Fibroblast of lung (primary cell): Measurements from ENCODE around the gene PHF21A. TPM values are rescaled to one million over a fixed set of nuclear protein-coding genes. Genes with fewer than 3 reads are reported as not detected.

ENCODE experiments used
- DNase-seq, 2 donors: peaks; one replicate each; pipeline versions ENCODE4 v3.0.0 to v3.0.0-alpha.2; 2010; ENCODE audit warnings: low read depth in 2 of 2
- H2AFZ ChIP-seq: 2 replicates; pipeline ENCODE4 v1.5.1; 2012; ENCODE audit warnings: low read length, control low read depth, inconsistent platforms
- H3K27ac ChIP-seq: 2 replicates; pipeline ENCODE4 v1.5.1; 2011; ENCODE audit warnings: low read length, control low read depth; ENCODE audit not compliant: insufficient read depth
- H3K27me3 ChIP-seq: 2 replicates; pipeline ENCODE4 v1.5.1; 2011; ENCODE audit warnings: mild to moderate bottlenecking, low read length; ENCODE audit not compliant: control insufficient read depth, insufficient read depth
- H3K36me3 ChIP-seq: 2 replicates; pipeline ENCODE4 v1.5.1; 2011; ENCODE audit warnings: low read length; ENCODE audit not compliant: control insufficient read depth, insufficient read depth
- H3K4me1 ChIP-seq: 2 replicates; pipeline ENCODE4 v1.5.1; 2011; ENCODE audit warnings: low read length; ENCODE audit not compliant: control insufficient read depth, insufficient read depth; ENCODE audit errors: extremely low read depth
- H3K4me2 ChIP-seq: 2 replicates; pipeline ENCODE4 v1.5.1; 2011; ENCODE audit warnings: low read length, control low read depth; ENCODE audit not compliant: insufficient read depth; ENCODE audit errors: extremely low read depth
- H3K4me3 ChIP-seq, 4 experiments: fragments of 200-600 bp in 1 of 4; sonication (generic) in 1 of 4; replicated peaks in 1 of 4; 2 replicates each; pipeline ENCODE4 v1.5.1; 2011 to 2016; ENCODE audit warnings: low read length in 4 of 4, low read depth in 3 of 4, mild to moderate bottlenecking in 3 of 4, control low read depth in 2 of 4, inconsistent platforms in 1 of 4, mixed read lengths in 1 of 4; ENCODE audit not compliant: insufficient read depth in 1 of 4; ENCODE audit errors: control extremely low read depth in 1 of 4
- H3K79me2 ChIP-seq: 2 replicates; pipeline ENCODE4 v1.5.1; 2012; ENCODE audit warnings: mild to moderate bottlenecking, low read length, inconsistent platforms; ENCODE audit not compliant: control insufficient read depth, insufficient read depth
- H3K9ac ChIP-seq: 2 replicates; pipeline ENCODE4 v1.5.1; 2011; ENCODE audit warnings: mild to moderate bottlenecking, low read length, control low read depth; ENCODE audit not compliant: insufficient read depth
- H3K9me3 ChIP-seq: 2 replicates; pipeline ENCODE4 v1.5.1; 2012; ENCODE audit warnings: low read depth, low read length; ENCODE audit not compliant: control insufficient read depth, insufficient read depth
- H4K20me1 ChIP-seq: 2 replicates; pipeline ENCODE4 v1.5.1; 2011; ENCODE audit warnings: low read length; ENCODE audit not compliant: control insufficient read depth, insufficient read depth; ENCODE audit errors: extremely low read depth
- EZH2 ChIP-seq: IDR thresholded peaks from 2 replicates; pipeline ENCODE4 v1.5.1; 2012; ENCODE audit warnings: low read length, control low read depth, mild to moderate bottlenecking; ENCODE audit errors: missing control alignments
- polyA plus RNA-seq, 2 donors: library from polyadenylated mRNA; depleted of rRNA in 1 of 2; stranded (reverse) in 1 of 2; unstranded in 1 of 2; fragments of >200 nt; gene quantifications; 2 replicates each; pipeline ENCODE4 v1.2.1, GENCODE V29; 2011 to 2012; ENCODE audit warnings: missing spikeins in 1 of 2
- total RNA-seq: library from RNA; depleted of rRNA; stranded (reverse); fragments of >200 nt; gene quantifications from 2 replicates; pipeline ENCODE4 v1.2.1, GENCODE V29; 2014
- TF ChIP-seq, protein P1 (sequence below), 2 donors: IDR thresholded peaks in 1 of 2; conservative IDR thresholded peaks in 1 of 2; 1 replicate in 1 of 2; 2 replicates in 1 of 2; pipeline ENCODE4 v1.5.1; 2011 to 2012; ENCODE audit warnings: low read length in 2 of 2, control low read depth in 1 of 2, inconsistent platforms in 1 of 2, low read depth in 1 of 2, mild to moderate bottlenecking in 1 of 2

PHF21A gene
- total and polyA plus RNA-seq, 2 donors (not counting 1 experiment from before 2014, with no cell fraction given): 18.5 to 21.0 TPM

GRCh38 chr11:46116007-46116711, 5.1 kb downstream of the PHF21A start:
- H3K4me2 ChIP-seq: no peak overlapping the region
- H3K9ac ChIP-seq: no peak overlapping the region
- H3K79me2 ChIP-seq: peaks cover 53% of the 10 kb centered on the region
- TF ChIP-seq, protein P1, sequence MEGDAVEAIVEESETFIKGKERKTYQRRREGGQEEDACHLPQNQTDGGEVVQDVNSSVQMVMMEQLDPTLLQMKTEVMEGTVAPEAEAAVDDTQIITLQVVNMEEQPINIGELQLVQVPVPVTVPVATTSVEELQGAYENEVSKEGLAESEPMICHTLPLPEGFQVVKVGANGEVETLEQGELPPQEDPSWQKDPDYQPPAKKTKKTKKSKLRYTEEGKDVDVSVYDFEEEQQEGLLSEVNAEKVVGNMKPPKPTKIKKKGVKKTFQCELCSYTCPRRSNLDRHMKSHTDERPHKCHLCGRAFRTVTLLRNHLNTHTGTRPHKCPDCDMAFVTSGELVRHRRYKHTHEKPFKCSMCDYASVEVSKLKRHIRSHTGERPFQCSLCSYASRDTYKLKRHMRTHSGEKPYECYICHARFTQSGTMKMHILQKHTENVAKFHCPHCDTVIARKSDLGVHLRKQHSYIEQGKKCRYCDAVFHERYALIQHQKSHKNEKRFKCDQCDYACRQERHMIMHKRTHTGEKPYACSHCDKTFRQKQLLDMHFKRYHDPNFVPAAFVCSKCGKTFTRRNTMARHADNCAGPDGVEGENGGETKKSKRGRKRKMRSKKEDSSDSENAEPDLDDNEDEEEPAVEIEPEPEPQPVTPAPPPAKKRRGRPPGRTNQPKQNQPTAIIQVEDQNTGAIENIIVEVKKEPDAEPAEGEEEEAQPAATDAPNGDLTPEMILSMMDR (conservative IDR thresholded peaks at IDR 0.05 in 1 of 2, IDR thresholded peaks at IDR 0.05 in 1 of 2; ENCODE audit: low read depth in 1 of 2, low read length in 2 of 2): no peak
- no peak for TF ChIP-seq EZH2
- no peak overlapping the region for H3K27ac ChIP-seq
- no peaks in the 10 kb centered on the region for H3K27me3 ChIP-seq
- H3K4me1 ChIP-seq: peaks cover 2% of the 10 kb centered on the region
- no peak for DNase-seq
- H3K36me3 ChIP-seq: no peaks in the 10 kb centered on the region
- H4K20me1 ChIP-seq: no peaks in the 10 kb centered on the region
- H3K4me3 ChIP-seq: no peak overlapping the region
- no peaks in the 10 kb centered on the region for H3K9me3 ChIP-seq
- no peak overlapping the region for H2AFZ ChIP-seq

GRCh38 chr11:46114961-46115360, 6.3 kb downstream of the PHF21A start:
- Histone ChIP-seq H3K4me3 (no peak overlapping the region), H3K27me3 (no peaks in the 10 kb centered on the region), H3K36me3 (no peaks in the 10 kb centered on the region), H3K4me2 (no peak overlapping the region), H3K27ac (no peak overlapping the region), H2AFZ (no peak overlapping the region), H3K9ac (no peak overlapping the region), H4K20me1 (no peaks in the 10 kb centered on the region), H3K79me2 (peaks cover 55% of the 10 kb centered on the region), H3K9me3 (no peaks in the 10 kb centered on the region), H3K4me1 (peaks cover 2% of the 10 kb centered on the region)
- no peak for DNase-seq
- TF ChIP-seq EZH2: no peak
- TF ChIP-seq, protein P1 (conservative IDR thresholded peaks at IDR 0.05 in 1 of 2, IDR thresholded peaks at IDR 0.05 in 1 of 2; ENCODE audit: low read depth in 1 of 2, low read length in 2 of 2): no peak

DNA sequence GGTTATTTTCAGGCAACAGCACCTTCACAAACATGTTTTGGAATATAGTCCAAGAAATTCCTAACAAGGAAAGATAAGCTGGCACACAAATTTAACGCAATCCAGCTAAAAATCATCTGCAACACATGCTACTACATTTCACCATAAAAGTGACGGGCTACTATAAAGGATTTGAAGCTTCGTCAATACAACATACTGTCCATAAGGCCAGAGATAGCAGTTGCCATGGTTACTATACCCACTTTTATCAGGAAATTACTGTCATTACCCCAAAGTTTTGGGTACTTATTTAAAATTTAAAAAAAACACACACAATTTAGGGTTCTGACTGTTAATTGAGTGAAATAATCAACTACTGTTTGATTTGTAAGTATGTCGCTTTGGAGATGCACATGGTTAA, 6.9 kb downstream of the PHF21A start:
- TF ChIP-seq, protein P1 (conservative IDR thresholded peaks at IDR 0.05 in 1 of 2, IDR thresholded peaks at IDR 0.05 in 1 of 2; ENCODE audit: low read depth in 1 of 2, low read length in 2 of 2): no peak
- no peak for TF ChIP-seq EZH2
- Histone ChIP-seq H3K4me2 (no peak overlapping the region), H3K79me2 (peaks cover 56% of the 10 kb centered on the region), H2AFZ (no peak overlapping the region), H3K9ac (no peak overlapping the region), H3K36me3 (no peaks in the 10 kb centered on the region), H3K27me3 (no peaks in the 10 kb centered on the region), H3K4me1 (peaks cover 2% of the 10 kb centered on the region), H3K9me3 (no peaks in the 10 kb centered on the region), H3K27ac (no peak overlapping the region), H3K4me3 (no peak overlapping the region), H4K20me1 (no peaks in the 10 kb centered on the region)
- no peak for DNase-seq
